Neural cell (in vitro differentiated cells): Measurements from ENCODE around the gene KIF22. TPM values are rescaled to one million over a fixed set of nuclear protein-coding genes. Genes with fewer than 3 reads are reported as not detected.

ENCODE experiments used
- H2AFZ ChIP-seq: fragments of 200-600, 300-800 bp; sonication (generic), shearing (Covaris generic); 2 replicates; pipeline ENCODE4 v1.6.0; 2014; ENCODE audit warnings: low read depth, mild to moderate bottlenecking, antibody characterized with exemption, low read length, moderate library complexity
- H3F3A ChIP-seq: fragments of 200-600 bp; shearing (Covaris generic); 2 replicates; pipeline ENCODE4 v1.6.1; 2016; ENCODE audit warnings: mild to moderate bottlenecking, moderate library complexity, mixed read lengths, antibody characterized with exemption, low read length; ENCODE audit not compliant: insufficient read depth, poor library complexity, severe bottlenecking
- H3K27ac ChIP-seq: fragments of 200-600, 300-800 bp; sonication (generic), shearing (Covaris generic); 2 replicates; pipeline ENCODE4 v1.5.1; 2014; ENCODE audit warnings: mild to moderate bottlenecking, low read length, moderate library complexity
- H3K27me3 ChIP-seq: fragments of 300-800, 200-600 bp; sonication (generic), shearing (Covaris generic); 2 replicates; pipeline ENCODE4 v1.6.0; 2014; ENCODE audit warnings: mild to moderate bottlenecking, low read depth, low read length, moderate library complexity; ENCODE audit not compliant: insufficient read depth
- H3K36me3 ChIP-seq: fragments of 300-800, 200-600 bp; sonication (generic), shearing (Covaris generic); 2 replicates; pipeline ENCODE4 v1.5.1; 2014; ENCODE audit warnings: mild to moderate bottlenecking, antibody characterized with exemption, low read length, moderate library complexity; ENCODE audit not compliant: insufficient read depth
- H3K4me2 ChIP-seq: fragments of 300-800, 200-600 bp; sonication (generic), shearing (Covaris generic); 2 replicates; pipeline ENCODE4 v1.6.0; 2014; ENCODE audit warnings: mild to moderate bottlenecking, low read length
- H3K4me3 ChIP-seq: fragments of 300-800, 200-600 bp; sonication (generic), shearing (Covaris generic); 2 replicates; pipeline ENCODE4 v1.5.1; 2014; ENCODE audit warnings: mild to moderate bottlenecking, low read length, moderate library complexity
- H3K79me2 ChIP-seq: fragments of 200-600 bp; shearing (Covaris generic); replicated peaks from 2 replicates; pipeline ENCODE4 v1.6.0; 2014; ENCODE audit warnings: mild to moderate bottlenecking, low read length, moderate library complexity; ENCODE audit not compliant: insufficient read depth
- H3K9ac ChIP-seq: fragments of 300-800, 200-600 bp; sonication (generic), shearing (Covaris generic); 2 replicates; pipeline ENCODE4 v1.6.1; 2016; ENCODE audit warnings: mild to moderate bottlenecking, low read length, mixed read lengths
- H3K9me2 ChIP-seq: fragments of 200-600 bp; shearing (Covaris generic); 2 replicates; pipeline ENCODE4 v1.6.1; 2016; ENCODE audit warnings: mild to moderate bottlenecking, low read length, mixed read lengths; ENCODE audit not compliant: insufficient read depth
- H3K9me3 ChIP-seq: fragments of 200-600, 300-800 bp; sonication (generic), shearing (Covaris generic); 2 replicates; pipeline ENCODE4 v1.6.1; 2016; ENCODE audit warnings: mild to moderate bottlenecking, mixed run types, low read length, moderate library complexity, mixed read lengths
- H4K20me1 ChIP-seq: fragments of 200-600 bp; shearing (Covaris generic); 2 replicates; pipeline ENCODE4 v1.6.1; 2016; ENCODE audit warnings: mild to moderate bottlenecking, mixed run types; ENCODE audit not compliant: insufficient read depth
- EP300 ChIP-seq: fragments of 450-650 bp; conservative IDR thresholded peaks from 2 replicates; pipeline ENCODE4 v1.6.1; 2014; ENCODE audit warnings: antibody characterized with exemption, mild to moderate bottlenecking, moderate library complexity; ENCODE audit not compliant: poor library complexity, severe bottlenecking
- EZH2 ChIP-seq: fragments of 200-600, 300-800 bp; shearing (Covaris generic), sonication (generic); IDR thresholded peaks from 2 replicates; pipeline ENCODE4 v1.6.1; 2014; ENCODE audit warnings: antibody characterized with exemption, low read length, borderline replicate concordance, mild to moderate bottlenecking; ENCODE audit not compliant: insufficient read depth, poor library complexity, severe bottlenecking
- MXI1 ChIP-seq: fragments of 450-650 bp; conservative IDR thresholded peaks from 2 replicates; pipeline ENCODE4 v1.6.1; 2014; ENCODE audit warnings: antibody characterized with exemption, mild to moderate bottlenecking; ENCODE audit not compliant: poor library complexity, severe bottlenecking
- POLR2AphosphoS5 ChIP-seq: IDR thresholded peaks from 2 replicates; pipeline ENCODE4 v1.6.1; 2012
- RAD21 ChIP-seq: fragments of 450-650 bp; conservative IDR thresholded peaks from 2 replicates; pipeline ENCODE4 v1.6.1; 2014; ENCODE audit warnings: antibody characterized with exemption, mild to moderate bottlenecking, moderate library complexity
- SMC3 ChIP-seq: fragments of 450-650 bp; conservative IDR thresholded peaks from 2 replicates; pipeline ENCODE4 v1.6.1; 2014; ENCODE audit warnings: antibody characterized with exemption, mild to moderate bottlenecking, moderate library complexity; ENCODE audit not compliant: poor library complexity
- TAF1 ChIP-seq: IDR thresholded peaks from 2 replicates; pipeline ENCODE4 v1.6.1; 2012; ENCODE audit warnings: low read depth
- polyA plus RNA-seq: library from polyadenylated mRNA; depleted of rRNA; stranded (reverse); fragments of >200 nt; gene quantifications from 2 replicates; pipeline ENCODE4 v1.2.3, GENCODE V29; 2014
- TF ChIP-seq, protein P1 (sequence below): fragments of 450-650 bp; IDR thresholded peaks from 2 replicates; pipeline ENCODE4 v1.5.1; 2014; ENCODE audit warnings: antibody characterized with exemption, mild to moderate bottlenecking, moderate library complexity; ENCODE audit not compliant: poor library complexity, severe bottlenecking
- TF ChIP-seq, protein P2 (sequence below): IDR thresholded peaks from 2 replicates; pipeline ENCODE4 v1.6.1; 2012; ENCODE audit warnings: borderline replicate concordance

The KIF22 gene
- polyA plus RNA-seq, 1 donor from 2014 or later = 81.1 TPM

DNA sequence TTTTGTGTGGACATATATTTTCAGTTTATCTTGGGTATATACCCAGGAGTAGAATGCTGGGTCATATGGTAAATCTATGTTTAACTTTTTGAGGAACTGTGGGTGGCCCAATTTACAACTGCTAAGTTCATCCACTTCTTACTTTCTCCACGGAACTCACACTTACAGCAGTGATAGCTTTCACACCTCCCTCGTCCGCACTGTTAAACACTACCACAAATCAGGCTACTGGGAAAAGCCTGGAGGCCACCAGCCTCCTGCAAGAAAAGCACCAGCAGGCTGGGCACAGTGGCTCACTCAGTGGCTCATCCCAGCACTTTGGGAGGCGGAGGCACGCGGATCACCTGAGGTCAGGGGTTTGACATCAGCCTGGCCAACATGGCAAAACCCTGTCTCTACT lies 27.2 kb upstream of the KIF22 start:
- Histone ChIP-seq H3K9ac (no peak overlapping the region), H3K36me3 (no peaks in the 10 kb centered on the region), H3K9me3 (no peaks in the 10 kb centered on the region), H3K4me3 (no peak overlapping the region), H3K27ac (no peak overlapping the region), H3K27me3 (no peaks in the 10 kb centered on the region), H3K9me2 (no peaks in the 10 kb centered on the region), H3K4me2 (no peak overlapping the region), H2AFZ (no peak overlapping the region), H3K79me2 (no peaks in the 10 kb centered on the region), H4K20me1 (no peaks in the 10 kb centered on the region), H3F3A (no peaks in the 10 kb centered on the region)
- no peak for TF ChIP-seq SMC3
- TF ChIP-seq POLR2AphosphoS5 = no peak
- TF ChIP-seq, protein P1, sequence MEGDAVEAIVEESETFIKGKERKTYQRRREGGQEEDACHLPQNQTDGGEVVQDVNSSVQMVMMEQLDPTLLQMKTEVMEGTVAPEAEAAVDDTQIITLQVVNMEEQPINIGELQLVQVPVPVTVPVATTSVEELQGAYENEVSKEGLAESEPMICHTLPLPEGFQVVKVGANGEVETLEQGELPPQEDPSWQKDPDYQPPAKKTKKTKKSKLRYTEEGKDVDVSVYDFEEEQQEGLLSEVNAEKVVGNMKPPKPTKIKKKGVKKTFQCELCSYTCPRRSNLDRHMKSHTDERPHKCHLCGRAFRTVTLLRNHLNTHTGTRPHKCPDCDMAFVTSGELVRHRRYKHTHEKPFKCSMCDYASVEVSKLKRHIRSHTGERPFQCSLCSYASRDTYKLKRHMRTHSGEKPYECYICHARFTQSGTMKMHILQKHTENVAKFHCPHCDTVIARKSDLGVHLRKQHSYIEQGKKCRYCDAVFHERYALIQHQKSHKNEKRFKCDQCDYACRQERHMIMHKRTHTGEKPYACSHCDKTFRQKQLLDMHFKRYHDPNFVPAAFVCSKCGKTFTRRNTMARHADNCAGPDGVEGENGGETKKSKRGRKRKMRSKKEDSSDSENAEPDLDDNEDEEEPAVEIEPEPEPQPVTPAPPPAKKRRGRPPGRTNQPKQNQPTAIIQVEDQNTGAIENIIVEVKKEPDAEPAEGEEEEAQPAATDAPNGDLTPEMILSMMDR = no peak
- TF ChIP-seq TAF1 = no peak
- TF ChIP-seq, protein P2, sequence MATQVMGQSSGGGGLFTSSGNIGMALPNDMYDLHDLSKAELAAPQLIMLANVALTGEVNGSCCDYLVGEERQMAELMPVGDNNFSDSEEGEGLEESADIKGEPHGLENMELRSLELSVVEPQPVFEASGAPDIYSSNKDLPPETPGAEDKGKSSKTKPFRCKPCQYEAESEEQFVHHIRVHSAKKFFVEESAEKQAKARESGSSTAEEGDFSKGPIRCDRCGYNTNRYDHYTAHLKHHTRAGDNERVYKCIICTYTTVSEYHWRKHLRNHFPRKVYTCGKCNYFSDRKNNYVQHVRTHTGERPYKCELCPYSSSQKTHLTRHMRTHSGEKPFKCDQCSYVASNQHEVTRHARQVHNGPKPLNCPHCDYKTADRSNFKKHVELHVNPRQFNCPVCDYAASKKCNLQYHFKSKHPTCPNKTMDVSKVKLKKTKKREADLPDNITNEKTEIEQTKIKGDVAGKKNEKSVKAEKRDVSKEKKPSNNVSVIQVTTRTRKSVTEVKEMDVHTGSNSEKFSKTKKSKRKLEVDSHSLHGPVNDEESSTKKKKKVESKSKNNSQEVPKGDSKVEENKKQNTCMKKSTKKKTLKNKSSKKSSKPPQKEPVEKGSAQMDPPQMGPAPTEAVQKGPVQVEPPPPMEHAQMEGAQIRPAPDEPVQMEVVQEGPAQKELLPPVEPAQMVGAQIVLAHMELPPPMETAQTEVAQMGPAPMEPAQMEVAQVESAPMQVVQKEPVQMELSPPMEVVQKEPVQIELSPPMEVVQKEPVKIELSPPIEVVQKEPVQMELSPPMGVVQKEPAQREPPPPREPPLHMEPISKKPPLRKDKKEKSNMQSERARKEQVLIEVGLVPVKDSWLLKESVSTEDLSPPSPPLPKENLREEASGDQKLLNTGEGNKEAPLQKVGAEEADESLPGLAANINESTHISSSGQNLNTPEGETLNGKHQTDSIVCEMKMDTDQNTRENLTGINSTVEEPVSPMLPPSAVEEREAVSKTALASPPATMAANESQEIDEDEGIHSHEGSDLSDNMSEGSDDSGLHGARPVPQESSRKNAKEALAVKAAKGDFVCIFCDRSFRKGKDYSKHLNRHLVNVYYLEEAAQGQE = no peak

DNA sequence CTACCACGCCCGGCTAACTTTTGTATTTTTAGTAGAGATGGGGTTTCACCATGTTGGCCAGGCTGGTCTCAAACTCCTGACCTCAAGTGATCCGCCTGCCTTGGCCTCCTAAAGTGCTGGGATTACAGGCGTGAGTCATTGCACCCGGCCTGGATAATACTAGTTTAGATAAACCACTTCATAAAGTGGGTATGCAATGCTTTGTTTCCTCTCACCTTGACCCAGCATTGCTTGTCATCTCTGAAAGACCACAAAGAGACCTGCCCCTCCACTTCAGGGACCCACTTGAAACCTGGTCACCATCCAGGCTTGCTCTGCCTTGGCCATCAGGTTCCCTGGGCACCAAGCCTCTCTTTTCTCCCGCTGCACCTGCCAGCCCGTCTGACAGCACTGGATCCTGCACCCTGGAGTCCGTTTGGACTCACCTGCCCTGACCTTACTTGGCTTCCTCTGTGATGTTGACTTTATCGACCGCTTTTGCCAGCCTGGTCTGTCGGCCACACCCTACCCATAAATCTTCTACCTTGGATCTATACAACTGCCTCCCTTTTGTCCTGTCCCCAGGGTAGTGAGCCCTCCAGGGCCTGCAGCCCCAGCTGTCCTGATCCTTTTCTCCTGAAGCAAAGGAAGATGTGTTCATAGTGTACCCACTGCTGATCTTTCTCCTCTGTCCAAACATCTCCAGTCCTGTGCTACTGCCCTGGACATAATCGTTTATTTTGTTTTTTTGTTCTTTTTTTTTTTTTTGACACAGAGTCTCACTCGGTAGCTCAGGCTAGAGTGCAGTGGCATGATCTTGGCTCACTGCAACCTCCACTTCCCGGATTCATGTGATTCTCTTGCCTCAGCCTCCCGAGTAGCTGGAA lies 25.2 kb upstream of the KIF22 start:
- Histone ChIP-seq H2AFZ (no peak overlapping the region), H3K27me3 (no peaks in the 10 kb centered on the region), H3K27ac (no peak overlapping the region), H3K4me3 (no peak overlapping the region), H3K79me2 (no peaks in the 10 kb centered on the region), H3F3A (no peaks in the 10 kb centered on the region), H3K9me3 (no peaks in the 10 kb centered on the region), H3K36me3 (no peaks in the 10 kb centered on the region), H4K20me1 (no peaks in the 10 kb centered on the region), H3K9me2 (no peaks in the 10 kb centered on the region), H3K4me2 (no peak overlapping the region), H3K9ac (no peak overlapping the region)
- TF ChIP-seq RAD21 = no peak

GRCh38 chr16:29766571-29766970 lies 24.0 kb upstream of the KIF22 start:
- H3K4me2 ChIP-seq = no peak overlapping the region
- no peak overlapping the region for H3K4me3 ChIP-seq
- no peaks in the 10 kb centered on the region for H3F3A ChIP-seq
- H3K9me3 ChIP-seq = no peaks in the 10 kb centered on the region
- no peak overlapping the region for H3K9ac ChIP-seq
- H3K79me2 ChIP-seq = no peaks in the 10 kb centered on the region
- no peaks in the 10 kb centered on the region for H4K20me1 ChIP-seq
- TF ChIP-seq EP300 (no peak), POLR2AphosphoS5 (no peak), EZH2 (no peak), MXI1 (no peak), SMC3 (no peak), RAD21 (no peak), TAF1 (no peak)
- TF ChIP-seq, protein P1 = no peak
- TF ChIP-seq, protein P2 = no peak
- H3K9me2 ChIP-seq = no peaks in the 10 kb centered on the region
- H2AFZ ChIP-seq = no peak overlapping the region
- no peaks in the 10 kb centered on the region for H3K27me3 ChIP-seq
- H3K27ac ChIP-seq = no peak overlapping the region
- H3K36me3 ChIP-seq = no peaks in the 10 kb centered on the region
